Tibial nerve (tissue), 4 donors: Measurements from ENCODE around the gene KRT3. TPM values are rescaled to one million over a fixed set of nuclear protein-coding genes. Genes with fewer than 3 reads are reported as not detected.

Experiments
- DNase-seq, 2 donors: peaks; one replicate each; pipeline ENCODE4 v3.0.0-alpha.2; 2019; ENCODE audit warnings: low spot score in 2 of 2
- H3K27ac ChIP-seq, 4 donors: fragments of 200-600 bp; sonication (generic) in 3 of 4; one replicate each; pipeline ENCODE4 v1.5.1; 2017 to 2019; ENCODE audit warnings: mild to moderate bottlenecking in 1 of 4
- H3K27me3 ChIP-seq, 2 donors: fragments of 200-600 bp; sonication (generic) in 1 of 2; one replicate each; pipeline versions ENCODE4 v1.5.1 to v1.6.0; 2017 to 2019
- H3K36me3 ChIP-seq, 3 donors: fragments of 200-600 bp; sonication (generic); one replicate each; pipeline ENCODE4 v1.5.1; 2018 to 2019
- H3K4me1 ChIP-seq, 4 donors: fragments of 200-600 bp; sonication (generic) in 3 of 4; one replicate each; pipeline ENCODE4 v1.5.1; 2017 to 2019
- H3K4me3 ChIP-seq, 4 donors: fragments of 200-600 bp; sonication (generic) in 3 of 4; one replicate each; pipeline ENCODE4 v1.5.1; 2017 to 2019; ENCODE audit warnings: mild to moderate bottlenecking in 1 of 4, moderate library complexity in 1 of 4
- H3K9me3 ChIP-seq, 4 donors: fragments of 200-600 bp; sonication (generic) in 3 of 4; one replicate each; pipeline ENCODE4 v1.5.1; 2017 to 2019
- CTCF ChIP-seq, 5 experiments: fragments of 200-600 bp in 3 of 5; fragments of 450-650 bp in 2 of 5; sonication (generic) in 3 of 5; IDR thresholded peaks; one replicate each; pipeline ENCODE4 v1.5.1; 2016 to 2019; ENCODE audit warnings: antibody characterized with exemption in 5 of 5, mild to moderate bottlenecking in 3 of 5, moderate library complexity in 2 of 5
- EP300 ChIP-seq, 2 donors: sonication (generic); formaldehyde crosslinking; IDR thresholded peaks; one replicate each; pipeline ENCODE4 v1.6.1; 2017; ENCODE audit warnings: antibody characterized with exemption in 2 of 2, mild to moderate bottlenecking in 1 of 2
- POLR2A ChIP-seq, 2 donors: fragments of 450-650 bp; IDR thresholded peaks; one replicate each; pipeline ENCODE4 v1.6.1; 2017; ENCODE audit warnings: antibody characterized with exemption in 2 of 2, mild to moderate bottlenecking in 2 of 2, moderate library complexity in 2 of 2
- WGBS, 2 donors: methylation state at CpG; one replicate each; pipeline ENCODE4 v1.1.5; 2018; 5-methylcytosine and 5-hydroxymethylcytosine counted together
- total RNA-seq, 4 donors: library from RNA; depleted of rRNA; stranded (reverse); fragments of >200 nt; gene quantifications; one replicate each; pipeline ENCODE4 v1.1.0, GENCODE V29; 2016

Gene KRT3
- total RNA-seq, 4 donors from 2014 or later: not detected

GRCh38 chr12:52744493-52745156, 51.3 kb downstream of the KRT3 start:
- Histone ChIP-seq H3K4me3 (no peak overlapping the region), H3K9me3 (no peaks in the 10 kb centered on the region), H3K4me1 (no peaks in the 10 kb centered on the region), H3K36me3 (no peaks in the 10 kb centered on the region), H3K27ac (no peak overlapping the region), H3K27me3 (peaks cover 0 to 7% of the 10 kb centered on the region in 2 donors)
- DNase-seq: no peak
- no peak for TF ChIP-seq POLR2A (IDR thresholded peaks at IDR 0.05)
- TF ChIP-seq CTCF (IDR thresholded peaks at IDR 0.05): no peak
- TF ChIP-seq EP300 (IDR thresholded peaks at IDR 0.05): no peak
- WGBS, 2 donors: 64 to 71% methylated on average over 1 of the region's 1 CpG

GRCh38 chr12:52742822-52743457, 53.0 kb downstream of the KRT3 start:
- DNase-seq: no peak
- H3K4me1 ChIP-seq: no peaks in the 10 kb centered on the region
- H3K4me3 ChIP-seq: no peak overlapping the region
- 67 to 82% methylated on average over 3 of the region's 3 CpGs for WGBS, 2 donors
- H3K36me3 ChIP-seq: no peaks in the 10 kb centered on the region
- TF ChIP-seq EP300 (IDR thresholded peaks at IDR 0.05): no peak
- no peak for TF ChIP-seq POLR2A (IDR thresholded peaks at IDR 0.05)
- TF ChIP-seq CTCF (IDR thresholded peaks at IDR 0.05): no peak
- H3K27me3 ChIP-seq: peaks cover 0 to 7% of the 10 kb centered on the region in 2 donors
- H3K27ac ChIP-seq: no peak overlapping the region
- H3K9me3 ChIP-seq: no peaks in the 10 kb centered on the region

DNA sequence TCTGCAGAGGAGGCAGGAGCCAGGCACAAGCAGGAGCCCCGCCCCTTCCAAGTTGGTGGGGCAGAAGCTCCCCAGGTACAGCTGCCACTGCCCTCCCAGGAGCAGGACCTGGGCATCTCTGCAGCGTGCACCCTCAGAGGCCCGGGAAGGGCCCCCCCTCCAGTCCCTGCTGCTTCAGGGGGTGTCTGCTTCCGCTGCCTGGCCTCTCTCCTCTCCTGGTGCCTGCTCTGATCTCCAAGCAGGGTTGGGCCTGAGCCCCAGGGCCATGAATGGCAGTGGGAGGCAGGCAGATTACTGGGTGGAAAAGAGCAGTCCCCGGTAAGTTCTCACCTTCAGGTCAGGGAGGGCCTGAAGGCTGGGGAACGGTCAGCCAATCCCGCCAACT, 53.7 kb downstream of the KRT3 start:
- H3K4me1 ChIP-seq: no peaks in the 10 kb centered on the region
- H3K27me3 ChIP-seq: peaks cover 0 to 7% of the 10 kb centered on the region in 2 donors
- DNase-seq: no peak
- 61 to 90% methylated on average over 4 to 5 of the region's 7 CpGs for WGBS, 2 donors
- no peak overlapping the region for H3K4me3 ChIP-seq
- TF ChIP-seq CTCF (IDR thresholded peaks at IDR 0.05) (no peak), POLR2A (IDR thresholded peaks at IDR 0.05) (no peak), EP300 (IDR thresholded peaks at IDR 0.05) (no peak)
- no peaks in the 10 kb centered on the region for H3K36me3 ChIP-seq
- no peak overlapping the region for H3K27ac ChIP-seq
- no peaks in the 10 kb centered on the region for H3K9me3 ChIP-seq

GRCh38 chr12:52741375-52742195, 54.3 kb downstream of the KRT3 start:
- Histone ChIP-seq H3K27ac (no peak overlapping the region), H3K36me3 (no peaks in the 10 kb centered on the region), H3K9me3 (no peaks in the 10 kb centered on the region), H3K4me3 (no peak overlapping the region), H3K4me1 (no peaks in the 10 kb centered on the region), H3K27me3 (peaks cover 0 to 7% of the 10 kb centered on the region in 2 donors)
- peak in 1 of 2 donors; percentile 31 for DNase-seq
- TF ChIP-seq CTCF (IDR thresholded peaks at IDR 0.05) (no peak), POLR2A (IDR thresholded peaks at IDR 0.05) (no peak), EP300 (IDR thresholded peaks at IDR 0.05) (no peak)
- 16 to 17% methylated on average over 13 to 16 of the region's 16 CpGs for WGBS, 2 donors

DNA sequence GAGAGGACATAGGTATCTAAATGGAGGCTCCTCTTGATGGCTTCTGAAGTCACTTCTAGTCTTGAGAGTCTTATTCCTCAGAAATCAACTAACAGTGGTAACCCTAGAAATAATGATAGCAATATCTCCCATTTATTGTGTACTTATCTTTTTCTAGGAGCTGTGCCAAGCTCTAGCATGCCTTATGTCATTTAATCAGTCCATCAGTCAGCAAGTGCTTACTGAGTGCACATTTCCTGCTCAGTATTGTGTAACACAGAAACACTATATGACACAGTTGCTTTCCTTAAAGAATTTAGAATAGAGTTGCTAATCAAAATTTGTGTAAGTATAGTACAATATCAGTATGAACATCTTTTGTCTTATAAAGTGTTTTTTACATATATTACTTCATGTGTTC, 55.3 kb downstream of the KRT3 start:
- Histone ChIP-seq H3K9me3 (no peaks in the 10 kb centered on the region), H3K36me3 (no peaks in the 10 kb centered on the region), H3K4me1 (no peaks in the 10 kb centered on the region), H3K27me3 (peaks cover 0 to 12% of the 10 kb centered on the region in 2 donors), H3K27ac (no peak overlapping the region), H3K4me3 (no peak overlapping the region)
- TF ChIP-seq EP300 (IDR thresholded peaks at IDR 0.05) (no peak), POLR2A (IDR thresholded peaks at IDR 0.05) (no peak), CTCF (IDR thresholded peaks at IDR 0.05) (no peak)
- DNase-seq: no peak
